ENCODE data around the gene FAM13C. TPM values are rescaled to one million over a fixed set of nuclear protein-coding genes. Genes with fewer than 3 reads are reported as not detected.

FAM13C gene
- total RNA-seq, 3 donors from 2014 or later (not counting 1 experiment from before 2014, with no cell fraction given): not detected

DNA sequence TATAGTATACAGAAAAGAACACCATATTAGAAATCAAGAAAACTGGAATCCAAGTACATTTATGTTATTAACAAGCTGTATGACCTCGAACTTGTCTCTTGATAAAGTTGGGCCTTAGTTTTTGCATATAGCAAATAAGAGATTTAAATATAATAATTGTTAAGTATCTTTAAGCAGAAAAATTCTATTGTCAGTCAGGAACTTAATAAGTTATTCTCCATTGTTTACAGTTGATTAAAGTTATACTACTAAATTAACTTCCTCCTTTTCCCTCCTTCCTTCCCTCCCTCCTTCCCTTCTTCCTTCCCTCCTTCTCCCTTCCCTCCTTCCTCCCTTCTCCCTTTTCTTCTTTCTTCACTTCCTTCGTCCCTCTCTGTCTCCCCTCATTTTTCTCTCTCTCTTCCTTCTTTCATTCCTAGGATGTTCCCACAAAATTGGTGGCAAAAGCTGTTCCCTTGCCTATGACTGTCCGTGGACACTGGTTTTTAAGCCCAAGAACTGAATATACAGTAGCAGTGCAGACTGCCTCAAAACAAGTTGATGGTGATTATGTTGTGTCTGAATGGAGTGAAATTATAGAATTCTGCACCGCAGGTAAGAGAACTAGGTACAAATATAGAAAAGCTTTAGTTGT lies 126.2 kb downstream of the FAM13C start:
- ATAC-seq (no peak), DNase-seq (no peak)
- Mint-ChIP-seq H3K36me3 (no peaks in the 10 kb centered on the region), H3K27me3 (ENCODE audit: low read depth in 2 of 2) (no peaks in the 10 kb centered on the region), H3K9me3 (no peaks in the 10 kb centered on the region), H3K4me3 (no peak overlapping the region), H3K4me1 (no peaks in the 10 kb centered on the region), H3K27ac (no peak overlapping the region)
- Histone ChIP-seq H3K9me3 (ENCODE audit: control insufficient read depth, insufficient read depth, low read length) (no peaks in the 10 kb centered on the region), H3K4me3 (ENCODE audit: low read length) (no peak overlapping the region), H3K27ac (ENCODE audit: low read length) (no peak overlapping the region), H3K27me3 (ENCODE audit: control insufficient read depth, insufficient read depth, low read length) (no peaks in the 10 kb centered on the region), H3K4me1 (ENCODE audit: control insufficient read depth, insufficient read depth, low read length) (no peaks in the 10 kb centered on the region), H3K36me3 (ENCODE audit: control insufficient read depth, insufficient read depth, low read length) (no peaks in the 10 kb centered on the region)
- TF ChIP-seq, protein P1, sequence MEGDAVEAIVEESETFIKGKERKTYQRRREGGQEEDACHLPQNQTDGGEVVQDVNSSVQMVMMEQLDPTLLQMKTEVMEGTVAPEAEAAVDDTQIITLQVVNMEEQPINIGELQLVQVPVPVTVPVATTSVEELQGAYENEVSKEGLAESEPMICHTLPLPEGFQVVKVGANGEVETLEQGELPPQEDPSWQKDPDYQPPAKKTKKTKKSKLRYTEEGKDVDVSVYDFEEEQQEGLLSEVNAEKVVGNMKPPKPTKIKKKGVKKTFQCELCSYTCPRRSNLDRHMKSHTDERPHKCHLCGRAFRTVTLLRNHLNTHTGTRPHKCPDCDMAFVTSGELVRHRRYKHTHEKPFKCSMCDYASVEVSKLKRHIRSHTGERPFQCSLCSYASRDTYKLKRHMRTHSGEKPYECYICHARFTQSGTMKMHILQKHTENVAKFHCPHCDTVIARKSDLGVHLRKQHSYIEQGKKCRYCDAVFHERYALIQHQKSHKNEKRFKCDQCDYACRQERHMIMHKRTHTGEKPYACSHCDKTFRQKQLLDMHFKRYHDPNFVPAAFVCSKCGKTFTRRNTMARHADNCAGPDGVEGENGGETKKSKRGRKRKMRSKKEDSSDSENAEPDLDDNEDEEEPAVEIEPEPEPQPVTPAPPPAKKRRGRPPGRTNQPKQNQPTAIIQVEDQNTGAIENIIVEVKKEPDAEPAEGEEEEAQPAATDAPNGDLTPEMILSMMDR (IDR thresholded peaks at IDR 0.05): no peak
- WGBS (ENCODE audit: insufficient coverage): 76% methylated on average over 3 of the region's 4 CpGs
- intact Hi-C loops (cut with micrococcal nuclease): no loop called here

DNA sequence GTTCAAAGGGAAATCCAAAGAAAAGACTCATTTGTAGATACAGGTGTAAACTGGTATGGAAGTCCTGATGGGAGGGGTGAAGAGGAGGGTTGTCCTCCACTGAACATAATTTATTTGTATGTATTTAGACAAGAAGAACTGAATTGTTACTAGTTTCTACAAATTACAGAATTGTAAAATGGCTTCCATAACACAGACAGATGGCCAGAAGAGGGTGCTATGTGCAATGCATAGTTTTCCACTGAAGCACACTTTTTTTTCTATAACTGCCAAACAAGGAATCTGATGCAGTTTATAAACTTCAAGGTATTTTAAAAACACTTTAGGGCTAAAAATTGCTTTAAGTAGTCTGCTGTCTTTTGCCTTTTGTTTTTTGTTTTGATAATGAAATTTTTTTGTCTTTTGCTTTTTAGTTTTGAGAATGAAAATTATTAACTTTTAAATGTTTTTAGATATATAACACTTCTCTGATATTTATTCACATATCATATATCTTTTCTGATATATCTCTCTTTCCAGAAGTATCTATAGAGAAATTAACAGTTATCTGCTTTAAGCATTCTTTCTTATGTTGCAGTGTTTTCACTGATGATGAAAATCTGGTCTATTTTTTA lies 127.4 kb downstream of the FAM13C start:
- H3K9me3 Mint-ChIP-seq: peaks cover 0 to 2% of the 10 kb centered on the region in 2 donors
- no peak for ATAC-seq
- intact Hi-C loops (cut with micrococcal nuclease): no loop called here

DNA sequence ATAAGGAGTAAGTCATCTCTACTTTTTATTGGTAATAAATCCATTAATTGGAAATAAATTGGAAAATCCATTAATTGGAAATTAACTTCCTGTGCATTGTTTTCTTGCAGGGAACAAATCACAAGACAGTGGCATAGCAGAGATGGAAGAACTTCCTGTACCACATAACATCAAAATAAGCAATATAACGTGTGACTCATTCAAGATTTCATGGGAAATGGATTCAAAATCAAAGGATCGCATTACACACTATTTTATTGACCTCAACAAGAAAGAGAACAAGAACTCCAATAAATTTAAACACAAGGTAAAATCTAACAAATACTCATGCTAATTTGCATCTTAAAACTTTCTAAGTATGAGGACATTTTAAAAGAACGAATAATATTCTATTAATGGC lies 128.2 kb downstream of the FAM13C start:
- Histone ChIP-seq H3K27me3 (ENCODE audit: control insufficient read depth, insufficient read depth, low read length) (no peaks in the 10 kb centered on the region), H3K27ac (ENCODE audit: low read length) (no peak overlapping the region), H3K9me3 (ENCODE audit: control insufficient read depth, insufficient read depth, low read length) (no peaks in the 10 kb centered on the region), H3K36me3 (ENCODE audit: control insufficient read depth, insufficient read depth, low read length) (no peaks in the 10 kb centered on the region), H3K4me3 (ENCODE audit: low read length) (no peak overlapping the region), H3K4me1 (ENCODE audit: control insufficient read depth, insufficient read depth, low read length) (no peaks in the 10 kb centered on the region)
- Mint-ChIP-seq H3K4me3 (no peak overlapping the region), H3K27ac (no peak overlapping the region), H3K9me3 (peaks cover 0 to 2% of the 10 kb centered on the region in 2 donors), H3K4me1 (no peaks in the 10 kb centered on the region), H3K36me3 (no peaks in the 10 kb centered on the region), H3K27me3 (ENCODE audit: low read depth in 2 of 2) (no peaks in the 10 kb centered on the region)
- ATAC-seq (no peak), DNase-seq (no peak)
- TF ChIP-seq, protein P1 (IDR thresholded peaks at IDR 0.05): no peak
- intact Hi-C loops (cut with micrococcal nuclease): no loop called here
- WGBS (ENCODE audit: insufficient coverage): 70% methylated on average over 2 of the region's 3 CpGs

More for the DNA sequence above, 127.4 kb downstream of the FAM13C start:
- no peaks in the 10 kb centered on the region for H3K36me3 Mint-ChIP-seq
- H3K4me1 ChIP-seq (ENCODE audit: control insufficient read depth, insufficient read depth, low read length): no peaks in the 10 kb centered on the region
- no peaks in the 10 kb centered on the region for H3K9me3 ChIP-seq (ENCODE audit: control insufficient read depth, insufficient read depth, low read length)
- TF ChIP-seq, protein P1 (IDR thresholded peaks at IDR 0.05): no peak
- H3K4me3 ChIP-seq (ENCODE audit: low read length): no peak overlapping the region
- H3K27me3 Mint-ChIP-seq (ENCODE audit: low read depth in 2 of 2): no peaks in the 10 kb centered on the region
- no peak overlapping the region for H3K4me3 Mint-ChIP-seq
- no peaks in the 10 kb centered on the region for H3K27me3 ChIP-seq (ENCODE audit: control insufficient read depth, insufficient read depth, low read length)
- H3K4me1 Mint-ChIP-seq: no peaks in the 10 kb centered on the region
- no peak overlapping the region for H3K27ac Mint-ChIP-seq
- no peaks in the 10 kb centered on the region for H3K36me3 ChIP-seq (ENCODE audit: control insufficient read depth, insufficient read depth, low read length)
- DNase-seq: no peak
- no peak overlapping the region for H3K27ac ChIP-seq (ENCODE audit: low read length)

DNA sequence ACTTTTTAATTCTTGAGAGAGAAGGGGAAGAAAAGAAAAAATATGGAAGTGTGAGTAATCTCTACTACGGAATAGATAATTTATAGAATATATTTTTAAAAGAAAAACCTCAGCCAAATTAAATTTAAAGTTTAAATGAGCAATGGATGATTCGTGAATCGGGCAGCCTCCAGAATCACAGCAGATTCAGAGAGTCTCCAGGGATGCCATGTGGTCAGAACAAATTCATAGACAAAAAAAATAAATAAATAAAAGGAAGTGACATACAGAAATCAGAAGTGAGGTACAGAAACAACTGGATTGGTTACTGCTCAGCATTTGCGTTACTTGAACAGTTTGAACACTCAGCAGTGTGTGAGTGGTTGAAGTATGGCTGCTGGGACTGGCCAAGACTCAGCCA lies 132.9 kb downstream of the FAM13C start:
- no peaks in the 10 kb centered on the region for H3K36me3 ChIP-seq (ENCODE audit: control insufficient read depth, insufficient read depth, low read length)
- WGBS (ENCODE audit: insufficient coverage): 98% methylated on average over 3 of the region's 4 CpGs
- no peak overlapping the region for H3K4me3 Mint-ChIP-seq
- H3K9me3 Mint-ChIP-seq: peaks cover 0 to 8% of the 10 kb centered on the region in 2 donors
- H3K27ac ChIP-seq (ENCODE audit: low read length): no peak overlapping the region
- TF ChIP-seq, protein P1 (IDR thresholded peaks at IDR 0.05): no peak
- H3K4me1 ChIP-seq (ENCODE audit: control insufficient read depth, insufficient read depth, low read length): no peaks in the 10 kb centered on the region
- no peaks in the 10 kb centered on the region for H3K9me3 ChIP-seq (ENCODE audit: control insufficient read depth, insufficient read depth, low read length)
- H3K27me3 Mint-ChIP-seq (ENCODE audit: low read depth in 2 of 2): no peaks in the 10 kb centered on the region
- H3K4me1 Mint-ChIP-seq: no peaks in the 10 kb centered on the region
- H3K4me3 ChIP-seq (ENCODE audit: low read length): no peak overlapping the region
- H3K27me3 ChIP-seq (ENCODE audit: control insufficient read depth, insufficient read depth, low read length): no peaks in the 10 kb centered on the region
- H3K36me3 Mint-ChIP-seq: no peaks in the 10 kb centered on the region
- no peak overlapping the region for H3K27ac Mint-ChIP-seq
- no peak for ATAC-seq
- intact Hi-C loops (cut with micrococcal nuclease): no loop called here
- DNase-seq: no peak

Measured in natural killer cell (primary cell).